NCI-H345 treated with DMSO at 0.1 percent for 48 hours (cell line): Measurements from ENCODE around the gene PPP1R17.

ENCODE experiments used
- DNase-seq: peaks from one replicate; lab custom pipeline; 2025; ENCODE audit not compliant: unreplicated experiment; lab: John Stamatoyannopoulos, UW

The PPP1R17 gene

GRCh38 chr7:31687024-31687748 lies at the start of gene PPP1R17:
Gene PPP1R17, plus strand, starts transcription at chr7:31687215. Its CDS starts 5,227 bp downstream, at chr7:31692442.
- no peak for DNase-seq

- no peak for DNase-seq
These were observed 46.6 kb upstream of the PPP1R17 start for GRCh38 chr7:31640381-31640780.

- DNase-seq, result no peak
These were observed 44.3 kb upstream of the PPP1R17 start for GRCh38 chr7:31642681-31643115.

GRCh38 chr7:31646942-31647341 lies 40.1 kb upstream of the PPP1R17 start:
- DNase-seq, result no peak

- no peak for DNase-seq
These were observed 39.5 kb upstream of the PPP1R17 start for GRCh38 chr7:31647511-31647910.

GRCh38 chr7:31648288-31648687 lies 38.7 kb upstream of the PPP1R17 start:
- DNase-seq, result no peak

- DNase-seq, result no peak
These were observed 38.1 kb upstream of the PPP1R17 start for GRCh38 chr7:31648880-31649279.

- DNase-seq, result no peak
These were observed 35.6 kb upstream of the PPP1R17 start for GRCh38 chr7:31651234-31652062.

GRCh38 chr7:31652063-31652326 lies 35.0 kb upstream of the PPP1R17 start:
- no peak for DNase-seq

- DNase-seq, result no peak
These were observed 23.9 kb upstream of the PPP1R17 start for GRCh38 chr7:31663072-31663471.

- DNase-seq, result no peak
These were observed 22.1 kb upstream of the PPP1R17 start for GRCh38 chr7:31664890-31665289.

GRCh38 chr7:31665546-31665945 lies 21.5 kb upstream of the PPP1R17 start:
- DNase-seq, result no peak

- no peak for DNase-seq
These were observed 17.6 kb upstream of the PPP1R17 start for GRCh38 chr7:31669461-31669860.

- no peak for DNase-seq
These were observed 7.3 kb upstream of the PPP1R17 start for GRCh38 chr7:31679574-31680305.

GRCh38 chr7:31683445-31684225 lies 3.4 kb upstream of the PPP1R17 start:
- DNase-seq, result no peak

- no peak for DNase-seq
These were observed 1.4 kb downstream of the PPP1R17 start for GRCh38 chr7:31688372-31688771.

GRCh38 chr7:31688996-31689395 lies 2.0 kb downstream of the PPP1R17 start:
- DNase-seq, result no peak

GRCh38 chr7:31690935-31691334 lies 3.9 kb downstream of the PPP1R17 start:
- peak; percentile 14 for DNase-seq

GRCh38 chr7:31692451-31692850 lies 5.4 kb downstream of the PPP1R17 start:
- no peak for DNase-seq

- DNase-seq, result no peak
These were observed 5.9 kb downstream of the PPP1R17 start for GRCh38 chr7:31692871-31693270.
